T-helper 17 cell (primary cell): ENCODE data around the gene SORBS1. TPM values are rescaled to one million over a fixed set of nuclear protein-coding genes. Genes with fewer than 3 reads are reported as not detected.
A peak's percentile ranks its signal among the peaks of the same experiment; 100 is the strongest.

Experiments used
- ATAC-seq: fragments of 150-1000 bp; cut with Tn5 transposase; 2 replicates; pipeline ENCODE4 v1.10.0; 2021; ENCODE audit warnings: mild to moderate bottlenecking, moderate library complexity
- DNase-seq, 3 donors: peaks; one replicate each; pipeline versions ENCODE4 v3.0.0 to v3.0.0-alpha.2; 2020 to 2021
- H3K9me3 ChIP-seq: one replicate; pipeline ENCODE4 v1.7.0; 2013; ENCODE audit warnings: low read length, mild to moderate bottlenecking; ENCODE audit not compliant: control insufficient read depth, poor library complexity, severe bottlenecking
- H3K27ac Mint-ChIP-seq: one replicate; pipeline ENCODE4 v1.8.0; 2022; ENCODE audit warnings: mild to moderate bottlenecking, moderate library complexity, mixed read lengths
- H3K27me3 Mint-ChIP-seq: one replicate; pipeline ENCODE4 v1.8.0; 2022; ENCODE audit warnings: mixed read lengths
- H3K36me3 Mint-ChIP-seq: one replicate; pipeline ENCODE4 v1.8.0; 2022; ENCODE audit warnings: low read depth, mixed read lengths
- H3K4me1 Mint-ChIP-seq: one replicate; pipeline ENCODE4 v1.8.0; 2022; ENCODE audit warnings: mild to moderate bottlenecking, mixed read lengths
- H3K4me3 Mint-ChIP-seq: one replicate; pipeline ENCODE4 v1.8.0; 2022; ENCODE audit warnings: mild to moderate bottlenecking, moderate library complexity, mixed read lengths
- total RNA-seq, 4 donors: library from RNA in 2 of 4; stranded (reverse) in 2 of 4; gene quantifications; one replicate each; pipeline ENCODE4 v1.2.3 and lab custom pipeline; 2022 to 2026

The SORBS1 gene
- total RNA-seq, 2 donors from 2014 or later: 2.5 to 5.0 TPM

GRCh38 chr10:95401704-95402469 lies 159.3 kb downstream of the SORBS1 start:
- H3K27ac Mint-ChIP-seq: no peak overlapping the region
- no peak overlapping the region for H3K4me3 Mint-ChIP-seq
- DNase-seq (no peak), ATAC-seq (no peak)
- no peaks in the 10 kb centered on the region for H3K9me3 ChIP-seq
- H3K27me3 Mint-ChIP-seq: peaks cover 10% of the 10 kb centered on the region
- no peaks in the 10 kb centered on the region for H3K36me3 Mint-ChIP-seq
- H3K4me1 Mint-ChIP-seq: no peaks in the 10 kb centered on the region

- no peak for DNase-seq
- Mint-ChIP-seq H3K27me3 (peaks cover 7% of the 10 kb centered on the region), H3K36me3 (no peaks in the 10 kb centered on the region), H3K27ac (no peak overlapping the region), H3K4me1 (no peaks in the 10 kb centered on the region), H3K4me3 (no peak overlapping the region)
- no peaks in the 10 kb centered on the region for H3K9me3 ChIP-seq
- no peak for ATAC-seq
Observed at GRCh38 chr10:95400787-95401186, 160.4 kb downstream of the SORBS1 start.

- Mint-ChIP-seq H3K4me1 (peaks cover 3% of the 10 kb centered on the region), H3K4me3 (no peak overlapping the region), H3K36me3 (peaks cover 2% of the 10 kb centered on the region), H3K27ac (no peak overlapping the region), H3K27me3 (peaks cover 4% of the 10 kb centered on the region)
- ATAC-seq: no peak
- H3K9me3 ChIP-seq: no peaks in the 10 kb centered on the region
- no peak for DNase-seq
Observed at GRCh38 chr10:95399183-95399582, 162.0 kb downstream of the SORBS1 start.

- Mint-ChIP-seq H3K4me1 (peaks cover 3% of the 10 kb centered on the region), H3K27ac (no peak overlapping the region), H3K4me3 (no peak overlapping the region), H3K36me3 (peaks cover 2% of the 10 kb centered on the region), H3K27me3 (peaks cover 6% of the 10 kb centered on the region)
- no peak for DNase-seq
- no peak for ATAC-seq
- no peaks in the 10 kb centered on the region for H3K9me3 ChIP-seq
Observed at GRCh38 chr10:95397747-95398146, 163.4 kb downstream of the SORBS1 start.

- DNase-seq: no peak
- no peak overlapping the region for H3K4me3 Mint-ChIP-seq
- H3K27ac Mint-ChIP-seq: no peak overlapping the region
- H3K4me1 Mint-ChIP-seq: peaks cover 3% of the 10 kb centered on the region
- peaks cover 11% of the 10 kb centered on the region for H3K27me3 Mint-ChIP-seq
- no peak for ATAC-seq
- H3K9me3 ChIP-seq: no peaks in the 10 kb centered on the region
- peaks cover 2% of the 10 kb centered on the region for H3K36me3 Mint-ChIP-seq
Observed at GRCh38 chr10:95395947-95396449, 165.2 kb downstream of the SORBS1 start.

- Mint-ChIP-seq H3K4me1 (peaks cover 3% of the 10 kb centered on the region), H3K36me3 (peaks cover 2% of the 10 kb centered on the region), H3K27ac (peak overlapping the region; percentile 12), H3K27me3 (peaks cover 11% of the 10 kb centered on the region), H3K4me3 (no peak overlapping the region)
- no peaks in the 10 kb centered on the region for H3K9me3 ChIP-seq
- ATAC-seq (no peak), DNase-seq (no peak)
Observed at GRCh38 chr10:95394161-95394880, 166.8 kb downstream of the SORBS1 start.

- no peak overlapping the region for H3K4me3 Mint-ChIP-seq
- ATAC-seq (no peak), DNase-seq (no peak)
- H3K4me1 Mint-ChIP-seq: peaks cover 3% of the 10 kb centered on the region
- peaks cover 2% of the 10 kb centered on the region for H3K36me3 Mint-ChIP-seq
- H3K27ac Mint-ChIP-seq: no peak overlapping the region
- peaks cover 11% of the 10 kb centered on the region for H3K27me3 Mint-ChIP-seq
- no peaks in the 10 kb centered on the region for H3K9me3 ChIP-seq
Observed at GRCh38 chr10:95392681-95393164, 168.4 kb downstream of the SORBS1 start.

- Mint-ChIP-seq H3K4me1 (peaks cover 3% of the 10 kb centered on the region), H3K4me3 (no peak overlapping the region), H3K27me3 (peaks cover 11% of the 10 kb centered on the region), H3K27ac (no peak overlapping the region), H3K36me3 (peaks cover 2% of the 10 kb centered on the region)
- DNase-seq (no peak), ATAC-seq (no peak)
- no peaks in the 10 kb centered on the region for H3K9me3 ChIP-seq
Observed at GRCh38 chr10:95392217-95392584, 169.0 kb downstream of the SORBS1 start.

- H3K9me3 ChIP-seq: no peaks in the 10 kb centered on the region
- Mint-ChIP-seq H3K36me3 (peaks cover 2% of the 10 kb centered on the region), H3K27ac (no peak overlapping the region), H3K4me1 (peaks cover 3% of the 10 kb centered on the region), H3K4me3 (no peak overlapping the region), H3K27me3 (peaks cover 11% of the 10 kb centered on the region)
- ATAC-seq: no peak
- DNase-seq: no peak
Observed at GRCh38 chr10:95391581-95392216, 169.5 kb downstream of the SORBS1 start.

GRCh38 chr10:95391164-95391563 lies 170.0 kb downstream of the SORBS1 start:
- DNase-seq (no peak), ATAC-seq (no peak)
- H3K9me3 ChIP-seq: no peaks in the 10 kb centered on the region
- H3K36me3 Mint-ChIP-seq: peaks cover 2% of the 10 kb centered on the region
- H3K4me3 Mint-ChIP-seq: no peak overlapping the region
- H3K27ac Mint-ChIP-seq: no peak overlapping the region
- peaks cover 3% of the 10 kb centered on the region for H3K4me1 Mint-ChIP-seq
- H3K27me3 Mint-ChIP-seq: peaks cover 11% of the 10 kb centered on the region

GRCh38 chr10:95389982-95390381 lies 171.2 kb downstream of the SORBS1 start:
- DNase-seq: no peak
- H3K27ac Mint-ChIP-seq: no peak overlapping the region
- H3K4me1 Mint-ChIP-seq: peaks cover 2% of the 10 kb centered on the region
- ATAC-seq: no peak
- no peak overlapping the region for H3K4me3 Mint-ChIP-seq
- H3K9me3 ChIP-seq: no peaks in the 10 kb centered on the region
- H3K27me3 Mint-ChIP-seq: peaks cover 11% of the 10 kb centered on the region
- peaks cover 2% of the 10 kb centered on the region for H3K36me3 Mint-ChIP-seq

GRCh38 chr10:95389176-95389575 lies 172.0 kb downstream of the SORBS1 start:
- Mint-ChIP-seq H3K27ac (no peak overlapping the region), H3K4me1 (no peaks in the 10 kb centered on the region), H3K27me3 (peaks cover 10% of the 10 kb centered on the region), H3K4me3 (no peak overlapping the region), H3K36me3 (no peaks in the 10 kb centered on the region)
- DNase-seq: no peak
- no peaks in the 10 kb centered on the region for H3K9me3 ChIP-seq
- ATAC-seq: no peak

- no peaks in the 10 kb centered on the region for H3K9me3 ChIP-seq
- DNase-seq: no peak
- Mint-ChIP-seq H3K4me1 (no peaks in the 10 kb centered on the region), H3K27ac (no peak overlapping the region), H3K36me3 (no peaks in the 10 kb centered on the region), H3K4me3 (no peak overlapping the region), H3K27me3 (peaks cover 4% of the 10 kb centered on the region)
- no peak for ATAC-seq
Observed at GRCh38 chr10:95388539-95388938, 172.6 kb downstream of the SORBS1 start.
